Ecto neural progenitor cell (in vitro differentiated cells): ENCODE measurements around the gene CCDC150.
A peak's percentile ranks its signal among the peaks of the same experiment; 100 is the strongest.
"Not testable (repeated sequence)": the region's sequence is repeated elsewhere in the genome, so short reads cannot be mapped to it uniquely, and the experiment has no call there.

Experiments used
- DNase-seq: peaks from one replicate; pipeline ENCODE4 v3.0.0-alpha.2; 2018; ENCODE audit warnings: low spot score

CCDC150 gene

DNA sequence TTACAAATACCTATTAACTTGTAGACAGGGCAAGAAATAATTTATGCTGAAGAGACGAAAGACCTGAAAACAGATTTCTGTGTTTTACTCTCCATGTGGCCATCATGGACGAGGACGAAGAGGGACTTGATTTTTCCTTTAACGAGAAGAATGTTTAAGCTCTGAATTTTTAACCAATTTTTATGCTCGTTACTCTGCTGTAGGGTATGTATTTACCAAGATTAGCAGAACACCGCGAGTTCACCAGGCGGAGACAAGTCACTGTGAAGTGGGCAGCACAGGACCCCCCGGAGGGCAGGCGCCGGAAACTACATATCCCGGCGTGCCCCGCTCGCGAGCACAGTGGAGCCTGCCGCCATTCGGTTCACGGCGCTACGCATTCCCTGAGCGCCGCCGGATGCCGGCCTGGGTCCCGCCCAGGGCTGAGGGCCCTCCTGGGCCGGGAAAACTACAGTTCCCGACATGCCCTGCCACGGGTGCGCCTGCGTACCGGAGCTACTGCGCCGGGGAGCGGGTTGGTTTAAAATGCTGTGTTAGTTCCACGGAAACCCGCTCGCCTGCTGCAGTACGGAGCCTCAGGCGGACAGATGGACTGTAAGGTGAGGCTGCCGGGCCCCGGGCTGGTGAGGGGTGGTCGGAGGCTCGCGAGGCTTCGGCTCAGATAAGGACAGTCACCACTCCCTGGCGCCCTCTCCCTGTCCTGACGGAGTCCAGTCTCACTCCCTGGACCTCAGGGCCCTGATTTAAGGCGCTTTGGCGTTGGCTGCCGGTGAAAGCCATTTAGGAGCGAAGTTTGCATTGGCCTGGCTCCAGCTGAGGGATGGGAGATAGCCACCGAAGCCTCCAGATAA, at the start of gene CCDC150:
Gene CCDC150, plus strand, starts transcription at position 536 of the 851 bp plus-strand sequence. Its CDS starts 52 bp downstream, at position 588.
- DNase-seq: peak; percentile 97

DNA sequence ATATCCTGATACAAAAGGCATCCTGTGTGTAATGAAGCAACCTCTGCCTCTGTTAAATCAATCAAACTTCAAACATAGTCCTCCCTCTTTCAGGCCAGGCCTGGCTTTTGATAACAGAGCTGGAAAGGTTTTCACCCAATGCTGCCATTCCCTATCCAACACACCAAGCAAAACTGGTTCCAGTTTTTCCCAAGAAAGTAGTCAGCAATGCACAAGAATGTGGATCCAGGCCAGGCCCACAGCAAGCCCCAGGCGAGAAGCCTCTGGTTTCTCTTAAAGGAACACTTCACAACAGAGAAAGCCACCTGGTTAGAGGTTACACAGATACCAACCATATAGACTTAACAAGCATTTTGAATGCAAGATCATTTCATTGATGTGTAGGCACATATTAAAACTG, 49.2 kb upstream of the CCDC150 start:
- DNase-seq: no peak

DNA sequence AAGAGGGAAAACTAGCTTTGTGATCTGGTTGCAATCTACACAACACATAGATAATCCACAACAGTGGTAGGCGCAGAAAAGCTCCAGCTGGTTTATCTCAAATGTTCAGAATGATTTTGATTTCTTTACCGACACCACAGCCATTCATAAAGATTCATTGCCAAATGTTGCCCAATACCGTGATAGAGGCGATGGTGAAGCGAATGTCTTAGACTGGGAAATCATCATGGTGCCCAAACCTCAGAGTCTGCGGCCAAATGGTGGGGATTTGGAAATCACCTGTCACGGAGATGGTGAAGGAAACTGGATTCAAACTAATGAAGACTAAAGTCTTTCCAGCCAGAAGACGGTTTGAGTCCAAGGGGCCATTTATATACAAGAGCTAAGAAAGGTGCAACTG, 48.5 kb upstream of the CCDC150 start:
- no peak for DNase-seq

DNA sequence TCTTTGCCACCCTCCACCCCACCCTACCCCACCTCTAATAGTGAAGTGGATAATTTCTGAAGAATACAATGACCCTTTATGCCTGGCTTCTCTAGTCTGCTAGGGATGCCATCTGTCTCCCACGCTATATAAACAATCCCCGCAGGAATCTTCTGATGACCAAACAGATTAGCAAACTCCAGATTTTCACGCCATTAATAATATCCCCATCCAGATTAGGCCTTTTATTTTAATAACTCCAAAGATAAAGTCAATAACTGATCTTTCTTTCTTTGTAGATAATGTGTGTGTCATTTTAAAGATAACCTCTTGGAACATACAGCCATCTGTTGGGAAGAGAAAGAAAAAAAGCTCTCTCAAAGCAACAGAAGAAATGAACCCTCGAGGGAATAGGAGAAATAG, 47.9 kb upstream of the CCDC150 start:
- no peak for DNase-seq

DNA sequence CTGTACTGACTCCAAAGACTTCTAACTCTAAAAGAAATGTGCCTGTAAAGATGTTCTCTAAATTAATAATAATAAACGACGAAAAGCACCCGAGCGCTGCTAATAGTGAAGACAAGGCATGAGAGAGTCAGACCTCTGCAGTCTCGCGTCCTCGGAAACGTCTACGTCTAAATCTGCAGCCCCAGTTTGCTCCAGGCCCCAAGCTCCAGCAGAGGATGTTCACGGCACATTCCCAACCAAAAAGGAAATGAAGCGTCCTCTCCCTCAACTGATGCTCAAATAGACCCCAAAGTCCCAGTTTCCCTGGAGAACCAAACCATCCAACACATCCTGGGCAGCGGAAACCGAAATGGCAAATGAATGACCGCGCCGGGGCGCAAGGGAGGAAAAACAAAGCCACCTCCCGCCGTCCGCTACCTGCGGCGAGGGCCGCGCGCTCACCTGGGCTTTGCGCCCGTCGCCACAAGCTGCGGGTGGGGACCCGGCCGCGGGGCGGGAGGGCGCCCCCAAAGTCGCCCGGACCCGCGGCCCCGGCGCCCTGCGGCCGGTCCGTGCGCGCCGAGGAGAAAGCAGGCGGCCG, 47.1 kb upstream of the CCDC150 start:
- peak; percentile 76 for DNase-seq

DNA sequence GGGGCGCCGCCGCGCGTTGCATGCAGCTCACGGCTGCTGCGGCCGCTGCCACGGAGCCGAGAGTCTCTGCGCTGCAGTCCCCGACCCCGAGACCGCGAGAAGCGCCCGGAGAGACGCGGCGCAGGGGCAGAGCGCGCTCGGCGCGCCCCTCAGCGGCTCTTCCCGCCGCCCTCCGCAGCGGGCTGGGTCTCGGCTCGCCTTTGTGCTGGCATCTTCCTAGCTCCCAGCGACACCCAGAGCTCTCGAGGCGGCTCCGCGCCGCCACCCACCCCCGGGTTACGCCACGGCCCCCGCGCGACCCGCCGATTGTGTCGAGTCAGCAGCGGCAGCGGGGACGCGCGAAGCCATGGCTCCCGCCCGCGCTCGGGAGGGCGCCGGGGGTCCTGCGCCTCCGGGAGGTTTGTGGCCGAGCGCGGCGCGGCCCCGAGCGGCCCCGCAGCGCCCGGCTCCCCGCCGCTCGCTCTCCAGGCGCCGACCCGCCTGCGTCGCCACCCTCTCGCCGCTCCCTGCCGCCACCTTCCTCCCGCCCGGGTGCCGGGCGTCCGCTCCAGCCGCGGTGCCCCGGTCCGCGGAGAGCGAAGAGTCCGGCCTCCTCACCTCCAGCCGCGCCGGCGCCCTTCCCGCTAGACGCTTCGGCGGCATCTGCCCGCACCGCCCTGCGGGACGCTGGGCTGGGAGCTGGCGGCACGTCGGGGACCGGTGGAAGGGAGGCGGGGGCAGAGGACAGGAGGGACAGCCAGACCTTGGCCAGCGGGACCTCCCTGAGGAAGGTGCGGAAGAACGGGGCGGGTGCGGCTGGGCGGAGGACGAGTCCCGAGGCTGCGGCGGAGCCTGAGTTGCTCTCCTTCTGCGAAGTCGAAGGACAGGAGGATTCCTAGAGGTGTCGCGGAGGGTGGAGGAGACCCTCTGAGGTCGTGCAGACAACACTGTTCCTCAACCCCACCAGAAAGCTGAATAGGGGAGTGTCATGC, 46.3 kb upstream of the CCDC150 start, which contains the start of gene HECW2:
Gene HECW2, minus strand, starts transcription at position 644 of the 971 bp plus-strand sequence.
- DNase-seq: peak; percentile 81

DNA sequence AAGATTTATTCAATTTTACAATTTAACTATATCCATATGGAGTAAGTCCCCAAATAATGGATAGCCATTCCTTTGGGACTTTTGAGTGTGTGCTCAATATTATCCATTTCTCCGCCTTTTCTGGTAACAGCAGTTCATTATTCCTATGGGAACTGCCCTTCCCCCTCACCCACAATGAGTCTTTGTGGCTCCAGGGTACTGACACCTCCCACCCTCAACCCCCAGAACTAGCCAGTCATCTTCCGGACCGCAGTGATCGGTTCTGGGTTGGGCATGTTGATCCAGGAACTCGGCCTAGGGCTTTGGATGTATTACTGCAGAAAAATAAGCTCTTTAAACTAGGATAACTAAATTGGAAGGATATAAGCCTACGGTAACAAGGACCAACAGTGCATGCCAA, 45.4 kb upstream of the CCDC150 start:
- DNase-seq: no peak

DNA sequence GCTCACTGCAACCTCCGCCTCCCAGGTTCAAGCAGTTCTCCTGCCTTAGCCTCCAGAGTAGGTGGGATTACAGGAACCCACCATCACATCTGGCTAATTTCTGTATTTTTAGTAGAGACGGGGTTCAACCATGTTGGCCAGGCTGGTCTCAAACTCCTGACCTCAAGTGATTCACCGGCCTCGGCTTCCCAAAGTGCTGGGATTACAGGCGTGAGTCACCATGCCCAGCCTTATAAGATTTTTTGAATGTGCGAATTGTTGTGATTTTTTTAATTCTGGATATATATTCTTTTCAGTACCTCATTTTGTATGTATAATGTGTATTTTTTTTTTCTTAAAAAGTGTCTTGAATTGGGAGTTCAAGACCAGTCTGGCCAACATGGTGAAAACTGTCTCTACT, 42.0 kb upstream of the CCDC150 start:
- no peak for DNase-seq

DNA sequence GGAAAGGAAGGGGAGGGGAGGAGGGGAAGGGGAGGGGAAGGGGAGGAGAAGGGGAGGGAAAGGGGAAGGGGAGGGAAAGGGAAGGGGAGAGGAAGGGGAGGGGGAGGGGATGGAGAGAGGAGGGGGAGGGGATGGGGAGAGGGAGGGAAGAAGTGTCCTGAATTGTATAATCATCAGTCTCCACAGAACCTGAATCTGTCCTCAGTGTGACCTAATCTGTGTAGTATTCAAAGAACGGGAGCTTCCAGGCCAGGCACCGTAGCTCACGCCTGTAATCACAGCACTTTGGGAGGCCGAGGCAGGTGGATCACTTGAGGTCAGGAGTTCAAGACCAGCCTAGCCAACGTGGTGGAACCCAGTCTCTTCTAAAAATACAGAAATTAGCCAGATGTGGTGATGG, 41.1 kb upstream of the CCDC150 start:
- no peak for DNase-seq

DNA sequence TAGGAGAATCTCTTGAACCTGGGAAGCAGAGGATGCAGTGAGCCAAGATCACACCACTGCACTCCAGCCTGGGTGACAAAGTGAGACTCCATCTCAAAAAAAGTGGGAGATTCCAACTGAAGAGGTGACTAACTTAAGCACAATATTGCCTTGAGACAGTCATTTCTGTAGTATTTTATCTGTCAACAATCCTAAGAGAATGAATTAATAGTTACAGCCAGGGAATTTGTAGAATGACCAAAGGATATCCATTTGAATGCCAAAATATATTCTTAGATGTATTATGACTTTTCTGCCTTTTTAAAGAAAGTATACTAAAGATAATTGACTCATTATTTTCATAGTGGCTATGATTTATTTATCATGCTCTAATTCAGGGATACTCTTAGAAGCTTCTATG, 40.7 kb upstream of the CCDC150 start:
- no peak for DNase-seq

DNA sequence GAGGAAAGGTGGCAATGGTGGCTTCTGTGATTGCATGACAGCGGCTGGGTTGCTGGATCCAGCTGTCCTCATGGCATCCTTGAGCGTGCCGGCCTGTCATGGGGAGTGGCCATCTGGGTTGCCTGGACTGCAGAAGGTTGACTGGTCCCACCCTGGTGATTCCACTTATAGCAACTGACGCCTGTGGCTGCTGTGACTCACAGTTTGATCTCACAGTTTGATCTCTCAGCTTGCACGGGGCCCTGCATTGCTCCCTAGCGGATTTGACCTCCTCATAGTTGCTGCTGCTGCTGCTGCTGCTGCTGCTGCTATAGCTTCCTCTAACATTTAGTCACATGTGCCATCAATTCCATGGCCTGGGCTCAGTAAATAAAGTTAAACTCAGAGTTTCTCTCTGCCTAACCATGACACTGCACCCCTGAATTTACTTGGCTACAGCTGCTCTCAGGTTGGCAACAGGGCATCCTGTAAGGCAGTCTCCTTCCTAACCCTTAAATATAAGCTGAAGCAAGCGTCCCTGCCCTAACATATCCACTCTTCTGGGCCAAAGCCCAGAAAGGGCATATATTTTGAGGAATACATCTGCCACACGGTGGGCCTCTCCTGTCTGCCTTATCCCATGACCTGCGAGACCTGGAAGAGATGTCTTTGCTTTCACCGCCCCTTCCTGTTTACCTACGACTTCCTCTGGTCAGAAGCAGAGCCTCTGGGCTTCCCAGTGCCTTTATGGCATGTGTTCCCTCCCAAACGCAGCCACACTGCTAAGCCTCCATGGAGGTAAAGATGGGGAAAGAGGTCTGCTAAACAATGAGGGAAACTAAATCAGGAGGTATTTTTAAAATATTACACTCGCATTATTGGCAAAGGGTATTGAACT, 37.8 kb upstream of the CCDC150 start:
- no peak for DNase-seq

DNA sequence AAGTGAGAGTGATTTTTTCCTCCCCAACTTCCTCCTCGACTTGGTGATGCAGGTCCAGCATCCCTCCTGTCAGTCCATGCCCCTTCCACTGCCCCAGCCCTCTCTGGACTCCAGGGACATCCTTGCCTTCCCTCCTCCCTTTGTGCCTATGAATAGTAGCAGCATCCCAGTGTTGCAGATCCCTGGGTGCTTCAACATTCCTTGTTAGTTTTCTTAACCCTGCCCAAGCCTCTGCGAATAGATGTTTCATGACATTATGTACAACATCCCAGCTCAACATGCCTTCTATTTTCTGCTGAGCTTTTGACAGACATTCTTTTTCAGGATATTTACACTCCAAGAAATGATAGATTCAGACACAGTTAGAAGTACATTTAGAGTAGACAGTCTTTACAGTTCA, 35.3 kb upstream of the CCDC150 start:
- no peak for DNase-seq

DNA sequence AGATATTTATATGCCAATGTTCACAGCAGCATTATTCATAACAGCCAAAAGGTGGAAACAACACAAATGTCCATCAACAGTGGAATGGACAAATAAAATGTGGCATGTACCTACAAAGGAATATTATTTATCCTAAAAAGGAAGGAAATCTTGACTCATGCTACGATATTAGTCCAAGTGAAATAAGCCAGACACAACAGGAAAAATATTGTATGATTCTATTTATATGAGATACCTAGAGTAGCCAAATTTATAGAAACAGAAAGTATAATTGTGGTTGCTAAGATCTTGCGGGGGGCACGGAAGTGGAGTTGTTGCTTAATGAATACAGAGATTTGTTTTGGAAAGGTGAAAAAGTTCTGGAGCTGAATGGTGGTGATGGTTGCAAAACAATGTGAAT, 33.0 kb upstream of the CCDC150 start:
- no peak for DNase-seq

DNA sequence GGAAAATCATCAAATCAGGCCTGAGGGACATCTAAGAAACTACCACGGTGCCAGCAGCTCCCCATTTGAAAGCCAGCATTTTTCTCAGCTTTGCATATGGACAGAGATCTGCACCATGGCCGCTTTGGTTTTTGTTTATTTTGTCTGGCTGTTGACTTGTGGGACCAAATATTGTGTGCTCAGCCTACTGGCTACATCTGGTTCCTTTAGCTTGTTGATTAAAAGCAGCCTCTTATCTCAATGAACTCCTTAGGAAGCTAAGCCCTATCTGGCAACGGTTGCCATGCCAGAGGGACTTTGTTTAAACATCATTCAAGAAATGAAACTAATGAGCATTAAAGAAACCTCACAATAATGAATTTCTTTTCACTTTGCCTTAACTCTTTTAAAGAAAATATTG, 32.4 kb upstream of the CCDC150 start:
- no peak for DNase-seq

DNA sequence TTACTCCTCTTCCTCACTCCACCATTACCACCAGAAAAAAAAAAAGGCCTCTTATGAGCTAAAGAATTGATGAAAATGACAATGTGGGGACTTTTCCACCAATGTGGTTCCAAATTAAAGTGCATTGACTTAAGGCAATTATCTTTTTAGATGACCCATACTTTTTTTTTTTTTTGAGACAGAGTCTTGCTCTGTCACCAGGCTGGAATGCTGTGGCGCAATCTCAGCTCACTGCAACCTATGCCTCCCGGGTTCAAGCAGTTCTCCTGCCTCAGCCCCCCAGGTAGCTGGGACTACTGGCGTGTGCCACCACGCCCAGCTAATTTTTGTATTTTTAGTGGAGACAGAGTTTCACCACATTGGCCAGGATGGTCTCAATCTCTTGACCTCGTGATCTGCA, 31.6 kb upstream of the CCDC150 start:
- DNase-seq: not testable (repeated sequence)

DNA sequence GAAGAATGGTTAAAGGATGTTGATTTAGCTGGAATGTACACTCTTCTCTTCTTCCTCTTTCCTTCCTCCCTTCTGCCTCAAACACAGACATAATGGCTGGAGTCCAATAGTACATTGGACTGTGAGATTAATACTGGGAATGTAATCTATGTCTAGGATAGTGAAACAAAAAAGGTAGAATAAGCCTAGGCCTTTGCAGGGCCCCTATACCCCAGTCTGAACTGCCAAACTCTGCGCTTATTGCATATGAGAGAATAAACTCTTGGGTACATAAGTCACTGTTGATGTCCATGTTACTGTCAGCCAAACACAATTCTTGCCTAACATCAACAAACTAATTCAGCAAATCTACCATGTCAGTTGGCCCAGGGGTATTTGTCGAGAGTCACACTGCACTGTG, 29.7 kb upstream of the CCDC150 start:
- no peak for DNase-seq

DNA sequence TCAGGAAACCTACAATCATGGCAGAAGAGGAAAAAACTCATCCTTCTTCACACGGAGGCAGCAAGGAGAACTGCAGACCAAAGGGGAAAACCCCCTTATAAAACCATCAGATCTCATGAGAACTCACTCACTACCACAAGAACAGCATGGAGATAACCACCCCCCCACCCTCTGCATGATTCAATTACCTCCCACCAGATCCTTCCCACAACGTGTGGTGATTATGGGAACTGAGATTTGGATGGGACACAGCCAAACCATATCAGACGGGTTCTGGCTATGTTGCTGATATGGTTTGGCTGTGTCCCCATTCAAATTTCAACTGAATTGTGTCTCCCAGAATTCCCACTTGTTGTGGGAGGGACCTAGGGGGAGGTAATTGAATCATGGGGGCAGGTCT, 28.7 kb upstream of the CCDC150 start:
- DNase-seq: no peak

DNA sequence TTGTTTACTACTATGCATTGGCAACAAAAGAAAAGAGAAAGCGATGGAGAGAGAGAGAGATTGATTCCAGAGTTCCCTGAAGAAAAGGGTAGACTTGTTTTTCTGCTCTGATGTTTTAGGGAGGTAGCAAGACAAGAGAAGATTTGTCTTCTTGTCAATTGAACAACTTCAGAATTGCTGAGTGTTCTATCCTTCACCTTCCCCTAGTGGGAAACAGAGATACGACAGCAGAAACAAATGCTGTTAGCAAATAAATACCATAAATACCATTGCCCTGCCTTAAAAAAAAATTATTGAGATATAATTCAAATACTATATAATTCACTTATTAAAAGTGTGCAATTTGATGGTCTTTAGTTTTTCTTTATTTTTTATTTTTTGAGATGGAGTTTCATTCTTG, 26.2 kb upstream of the CCDC150 start:
- no peak for DNase-seq

DNA sequence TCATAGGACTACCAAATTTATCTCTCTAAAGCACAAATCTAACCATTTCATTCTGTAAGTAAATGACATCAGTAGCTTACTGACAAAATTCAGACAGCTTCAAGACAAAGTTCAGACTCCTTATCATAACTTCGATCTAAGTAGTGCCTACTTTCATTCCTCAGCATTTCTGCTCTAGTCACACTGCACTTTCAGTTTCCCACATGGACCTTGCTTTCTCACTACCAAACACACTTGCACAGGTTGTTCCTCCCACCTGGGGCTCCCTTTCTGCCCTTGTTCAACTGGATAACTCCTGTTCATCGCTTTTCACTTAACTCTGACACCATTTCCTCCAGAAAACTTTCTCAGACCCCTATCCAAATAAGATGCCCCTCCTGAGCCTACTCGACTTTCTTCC, 22.1 kb upstream of the CCDC150 start:
- no peak for DNase-seq

DNA sequence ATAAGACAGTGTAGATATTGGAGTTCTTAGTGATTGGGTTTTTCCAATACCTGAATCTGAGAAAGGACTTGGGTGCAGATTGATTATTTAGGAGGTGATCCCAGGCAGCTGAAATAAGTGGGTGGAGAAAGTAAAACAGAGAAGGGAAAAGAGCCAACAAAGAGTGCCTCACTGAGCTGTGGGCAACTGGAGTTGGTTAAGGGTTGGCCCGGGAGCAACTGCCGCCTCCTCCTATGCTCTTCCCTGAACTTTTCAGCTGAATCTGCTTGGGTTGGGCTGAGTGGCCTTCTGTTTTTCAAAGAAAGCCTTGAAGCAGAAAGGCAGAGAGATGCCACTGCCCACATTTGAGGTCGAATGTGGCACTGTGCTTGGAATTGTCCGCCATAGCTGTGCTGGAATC, 20.9 kb upstream of the CCDC150 start:
- DNase-seq: no peak

DNA sequence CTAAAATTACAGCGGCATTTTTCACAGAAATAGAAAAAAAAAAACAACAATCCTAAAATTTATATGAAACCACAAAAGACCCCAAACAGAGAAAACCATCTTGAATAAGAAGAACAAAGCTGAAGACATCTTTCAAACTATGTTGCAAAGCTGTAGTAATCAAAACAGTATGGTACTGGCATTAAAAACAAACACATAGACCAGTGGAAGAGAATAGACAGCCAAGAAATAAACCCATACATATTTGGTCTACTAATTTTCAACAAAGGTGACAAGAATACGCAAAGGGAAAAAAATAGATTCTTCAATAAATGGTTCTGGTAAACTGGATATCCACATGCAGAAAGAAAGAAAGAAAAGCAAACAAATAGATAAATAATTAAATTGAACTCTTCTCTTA, 9.0 kb upstream of the CCDC150 start:
- no peak for DNase-seq

DNA sequence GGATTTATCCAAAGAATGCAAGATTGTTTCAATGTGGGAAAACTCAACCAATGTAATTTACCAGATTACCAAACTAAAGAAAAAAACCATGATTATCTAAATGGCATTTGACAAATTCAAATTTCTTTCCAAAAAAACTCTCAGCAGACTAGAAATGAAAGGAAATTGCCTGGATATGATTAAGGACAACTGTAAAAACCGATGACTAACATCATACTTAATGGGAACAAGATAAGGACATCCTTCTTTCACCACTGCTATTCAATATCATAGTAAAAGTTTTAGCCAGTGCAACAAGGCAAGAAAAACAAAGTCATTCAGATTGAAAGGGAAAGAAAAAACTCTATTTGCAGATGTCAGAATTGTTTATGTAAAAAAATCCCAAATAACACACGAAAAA, 4.4 kb upstream of the CCDC150 start:
- DNase-seq: no peak
